ENCODE data around the gene FBXW7.

DNA sequence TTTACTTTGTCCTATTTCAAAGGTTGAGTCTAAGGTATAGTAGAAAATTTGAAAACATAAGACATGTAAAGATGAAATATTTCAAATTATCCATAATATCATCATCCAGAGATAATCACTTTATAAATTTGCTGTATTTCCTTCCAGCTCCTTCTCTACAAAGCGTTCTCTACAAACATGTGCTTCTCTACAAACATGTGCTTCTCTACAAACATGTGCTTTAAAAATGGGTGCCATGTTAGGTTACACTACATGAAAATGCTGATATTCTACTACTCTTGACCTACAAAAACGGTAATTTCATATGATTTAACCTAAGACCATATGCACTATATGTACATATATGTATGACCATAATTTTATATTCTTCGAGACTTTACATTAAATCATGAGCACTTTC, 92.0 kb downstream of the FBXW7 start:
- TF ChIP-seq, protein P1, sequence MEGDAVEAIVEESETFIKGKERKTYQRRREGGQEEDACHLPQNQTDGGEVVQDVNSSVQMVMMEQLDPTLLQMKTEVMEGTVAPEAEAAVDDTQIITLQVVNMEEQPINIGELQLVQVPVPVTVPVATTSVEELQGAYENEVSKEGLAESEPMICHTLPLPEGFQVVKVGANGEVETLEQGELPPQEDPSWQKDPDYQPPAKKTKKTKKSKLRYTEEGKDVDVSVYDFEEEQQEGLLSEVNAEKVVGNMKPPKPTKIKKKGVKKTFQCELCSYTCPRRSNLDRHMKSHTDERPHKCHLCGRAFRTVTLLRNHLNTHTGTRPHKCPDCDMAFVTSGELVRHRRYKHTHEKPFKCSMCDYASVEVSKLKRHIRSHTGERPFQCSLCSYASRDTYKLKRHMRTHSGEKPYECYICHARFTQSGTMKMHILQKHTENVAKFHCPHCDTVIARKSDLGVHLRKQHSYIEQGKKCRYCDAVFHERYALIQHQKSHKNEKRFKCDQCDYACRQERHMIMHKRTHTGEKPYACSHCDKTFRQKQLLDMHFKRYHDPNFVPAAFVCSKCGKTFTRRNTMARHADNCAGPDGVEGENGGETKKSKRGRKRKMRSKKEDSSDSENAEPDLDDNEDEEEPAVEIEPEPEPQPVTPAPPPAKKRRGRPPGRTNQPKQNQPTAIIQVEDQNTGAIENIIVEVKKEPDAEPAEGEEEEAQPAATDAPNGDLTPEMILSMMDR (IDR thresholded peaks at IDR 0.05 in 2 of 3, conservative IDR thresholded peaks at IDR 0.05 in 1 of 3; ENCODE audit: borderline replicate concordance in 1 of 3, insufficient read depth in 1 of 3, low read depth in 2 of 3, low read length in 2 of 3): no peak
- TF ChIP-seq EZH2 (IDR thresholded peaks at IDR 0.05) (no peak), POLR2A (IDR thresholded peaks at IDR 0.05; ENCODE audit: borderline replicate concordance, extremely low read depth, insufficient read depth, insufficient read length) (no peak), ZNF274 (IDR thresholded peaks at IDR 0.05; ENCODE audit: low read depth, low read length) (no peak), TCF7L2 (IDR thresholded peaks at IDR 0.05; ENCODE audit: borderline replicate concordance, extremely low read depth, insufficient read depth, insufficient read length) (no peak), SIN3A (IDR thresholded peaks at IDR 0.05; ENCODE audit: low read depth) (no peak), SRF (IDR thresholded peaks at IDR 0.05; ENCODE audit: low read depth) (no peak), POLR2AphosphoS5 (IDR thresholded peaks at IDR 0.05; ENCODE audit: low read depth, low read length) (no peak), JUND (IDR thresholded peaks at IDR 0.05) (no peak)
- TF ChIP-seq, protein P2, sequence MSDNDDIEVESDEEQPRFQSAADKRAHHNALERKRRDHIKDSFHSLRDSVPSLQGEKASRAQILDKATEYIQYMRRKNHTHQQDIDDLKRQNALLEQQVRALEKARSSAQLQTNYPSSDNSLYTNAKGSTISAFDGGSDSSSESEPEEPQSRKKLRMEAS (IDR thresholded peaks at IDR 0.05): no peak
- TF ChIP-seq, protein P3, sequence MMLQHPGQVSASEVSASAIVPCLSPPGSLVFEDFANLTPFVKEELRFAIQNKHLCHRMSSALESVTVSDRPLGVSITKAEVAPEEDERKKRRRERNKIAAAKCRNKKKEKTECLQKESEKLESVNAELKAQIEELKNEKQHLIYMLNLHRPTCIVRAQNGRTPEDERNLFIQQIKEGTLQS (IDR thresholded peaks at IDR 0.05): no peak

All from HCT116 (cell line).